Measurements from ENCODE around the gene HOXA11. TPM values are rescaled to one million over a fixed set of nuclear protein-coding genes. Genes with fewer than 3 reads are reported as not detected.
A peak's percentile ranks its signal among the peaks of the same experiment; 100 is the strongest.

Gene HOXA11
- total RNA-seq, 2 experiments from 2014 or later, result not detected

DNA sequence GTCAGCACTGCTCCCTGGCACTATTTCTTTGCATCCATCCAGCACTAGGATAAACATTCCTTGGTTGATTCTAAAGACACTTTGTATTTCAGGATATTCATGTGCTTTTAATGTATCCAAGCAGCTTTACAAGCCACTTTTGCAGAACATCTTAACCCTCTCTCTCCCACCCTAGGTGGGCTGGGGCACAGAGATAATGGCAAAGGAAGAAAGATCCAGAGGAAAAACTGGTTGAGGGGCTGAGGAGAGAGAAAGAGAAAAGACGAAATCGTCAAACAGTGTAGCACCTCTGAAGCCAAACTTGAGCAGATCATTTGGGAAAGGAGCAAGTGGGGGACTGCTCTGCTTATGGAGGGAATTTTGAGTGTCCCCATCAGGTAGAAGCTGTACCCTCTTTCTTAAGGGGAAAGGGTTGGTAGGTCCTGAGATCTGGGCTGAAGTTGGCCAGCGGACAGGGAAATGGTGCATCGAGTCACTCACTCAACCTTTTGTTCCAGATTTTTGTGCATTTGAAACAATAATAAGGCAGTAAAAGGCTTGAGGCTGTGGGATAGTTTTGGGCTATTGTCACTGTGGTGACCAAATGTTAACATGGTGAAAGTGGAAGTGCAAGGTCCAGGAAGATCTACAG is 19.0 kb upstream of the HOXA11 start:
- H3K27me3 Mint-ChIP-seq (ENCODE audit: low read depth), result peaks cover 81% of the 10 kb centered on the region
- intact Hi-C loops (cut with micrococcal nuclease), result loop anchor here (1.0 to 5.0 kb wide), 2 partner anchors 9 to 37 kb away; partner anchors contain the start of gene HOXA9
- no peak for DNase-seq
- H3K27ac Mint-ChIP-seq, result no peak overlapping the region
- no peaks in the 10 kb centered on the region for H3K36me3 Mint-ChIP-seq (ENCODE audit: low read depth)
- H3K4me3 Mint-ChIP-seq, result no peak overlapping the region
- H3K4me1 Mint-ChIP-seq (ENCODE audit: low read depth), result peaks cover 39% of the 10 kb centered on the region
- CTCF ChIA-PET, result interaction anchor here (0.9 to 1.0 kb wide), 3 partner anchors 8 to 373 kb away, joined by 3 to 4 read pairs (median 3); no protein-coding TSS in a partner anchor
- H3K9me3 Mint-ChIP-seq, result no peaks in the 10 kb centered on the region

DNA sequence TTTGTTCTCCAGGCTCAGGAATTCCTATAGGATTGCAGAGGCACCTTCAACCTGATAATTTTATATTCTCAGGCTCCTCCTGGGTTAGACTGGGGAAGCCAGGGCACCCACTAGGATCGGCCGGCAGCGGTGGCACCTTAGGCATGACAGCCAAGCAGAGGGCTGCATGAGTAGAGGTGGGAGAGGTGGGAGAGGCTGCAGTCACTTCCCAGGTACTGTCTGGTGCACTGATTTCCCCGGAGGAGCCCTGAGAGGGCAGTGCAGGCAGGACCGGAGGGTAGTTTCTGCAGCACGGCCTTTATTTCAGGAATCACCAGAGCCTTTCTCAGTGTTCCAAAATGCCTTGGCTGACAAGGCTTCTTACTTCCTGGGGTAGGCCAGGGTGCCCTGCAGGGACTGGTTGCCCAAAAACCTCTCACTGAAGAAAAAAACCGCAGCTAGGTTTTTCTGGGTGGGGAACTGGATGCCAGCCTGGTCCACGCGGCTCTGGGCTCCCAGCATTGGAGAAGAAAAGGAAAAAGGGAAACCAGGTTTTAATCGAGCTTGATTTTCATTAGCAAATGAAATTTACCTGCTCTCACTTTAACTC is 18.4 kb upstream of the HOXA11 start:
- peaks cover 81% of the 10 kb centered on the region for H3K27me3 Mint-ChIP-seq (ENCODE audit: low read depth)
- DNase-seq, result no peak
- CTCF ChIA-PET, result interaction anchor here (0.9 to 1.2 kb wide), 2 partner anchors 52 to 373 kb away, joined by 3 read pairs; no protein-coding TSS in a partner anchor
- no peaks in the 10 kb centered on the region for H3K9me3 Mint-ChIP-seq
- H3K36me3 Mint-ChIP-seq (ENCODE audit: low read depth), result no peaks in the 10 kb centered on the region
- peaks cover 43% of the 10 kb centered on the region for H3K4me1 Mint-ChIP-seq (ENCODE audit: low read depth)
- H3K27ac Mint-ChIP-seq, result no peak overlapping the region
- H3K4me3 Mint-ChIP-seq, result no peak overlapping the region
- intact Hi-C loops (cut with micrococcal nuclease), result loop anchor here (1.0 to 5.0 kb wide), 2 partner anchors 8 to 36 kb away; partner anchors contain the start of gene HOXA9

DNA sequence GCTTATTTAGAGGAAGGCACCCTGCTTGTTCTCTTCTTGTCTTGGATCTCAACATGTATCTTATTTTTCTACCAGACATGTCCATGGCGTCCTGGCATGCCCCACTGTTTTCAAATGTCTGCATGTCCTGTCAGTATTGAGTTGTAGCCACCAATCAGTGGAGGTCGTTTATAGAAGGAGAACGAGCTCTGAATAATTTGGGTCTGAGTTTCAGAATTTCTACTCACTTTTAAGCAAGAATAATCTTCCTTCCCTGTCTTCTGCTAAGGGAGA is 17.8 kb upstream of the HOXA11 start:
- no peak overlapping the region for H3K4me3 Mint-ChIP-seq
- CTCF ChIA-PET, result interaction anchor here (0.6 to 1.2 kb wide), 2 partner anchors 40 to 52 kb away, joined by 3 read pairs; no protein-coding TSS in a partner anchor
- H3K4me1 Mint-ChIP-seq (ENCODE audit: low read depth), result peaks cover 46% of the 10 kb centered on the region

DNA sequence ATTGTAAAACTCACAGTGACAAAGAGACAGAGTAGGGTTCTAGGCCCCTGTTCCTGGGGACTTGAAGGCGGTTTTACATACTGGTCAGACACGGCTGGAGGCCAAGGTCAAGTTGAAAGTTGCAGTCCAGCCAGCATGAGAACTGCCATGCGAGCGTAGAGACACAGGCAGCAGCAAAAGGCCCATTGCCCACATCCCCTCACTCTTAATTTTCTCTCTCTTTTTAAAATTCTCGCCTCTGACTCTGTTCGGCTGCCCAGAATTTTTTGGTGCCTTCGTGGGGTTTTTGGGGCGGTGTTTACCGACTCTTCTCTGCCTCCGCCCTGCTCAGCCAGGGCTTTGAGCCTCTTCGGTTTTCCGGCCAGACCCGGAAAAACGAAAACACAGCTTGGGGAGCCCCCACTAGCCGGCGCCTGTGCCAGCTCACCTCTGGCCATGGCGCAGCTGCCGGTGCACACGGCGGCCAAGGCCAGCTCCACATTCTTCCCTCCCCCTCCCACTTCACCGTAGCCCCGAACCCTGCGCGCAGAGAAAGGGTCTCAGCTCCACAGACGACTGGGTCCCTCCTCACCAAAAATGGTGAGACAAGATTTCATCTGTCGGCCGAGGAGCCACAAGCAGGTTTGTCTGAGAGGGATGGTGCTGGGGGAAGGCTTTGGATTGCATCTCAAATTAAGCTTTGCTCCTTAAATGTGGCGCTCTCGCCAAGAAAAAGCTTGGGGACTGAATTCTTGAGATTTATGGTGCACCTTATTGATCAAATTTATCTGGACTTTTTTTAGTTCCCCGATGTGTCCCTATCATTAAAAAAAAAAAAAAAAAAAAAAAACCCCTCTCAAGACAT is 17.2 kb upstream of the HOXA11 start:
- intact Hi-C loops (cut with micrococcal nuclease), result loop anchor here (5.0 kb wide), 1 partner anchor 35 kb away; the partner anchor contains the start of gene HOXA9
- Mint-ChIP-seq H3K9me3 (no peaks in the 10 kb centered on the region), H3K4me1 (ENCODE audit: low read depth) (peaks cover 46% of the 10 kb centered on the region), H3K27me3 (ENCODE audit: low read depth) (peaks cover 85% of the 10 kb centered on the region), H3K36me3 (ENCODE audit: low read depth) (no peaks in the 10 kb centered on the region), H3K27ac (no peak overlapping the region), H3K4me3 (no peak overlapping the region)
- no peak for DNase-seq
- CTCF ChIA-PET, result interaction anchor here (0.6 to 1.2 kb wide), 2 partner anchors 40 to 51 kb away, joined by 3 read pairs; no protein-coding TSS in a partner anchor

More for the DNA sequence above, 17.8 kb upstream of the HOXA11 start:
- Mint-ChIP-seq H3K36me3 (ENCODE audit: low read depth) (no peaks in the 10 kb centered on the region), H3K9me3 (no peaks in the 10 kb centered on the region), H3K27me3 (ENCODE audit: low read depth) (peaks cover 85% of the 10 kb centered on the region), H3K27ac (no peak overlapping the region)
- intact Hi-C loops (cut with micrococcal nuclease), result loop anchor here (1.0 to 5.0 kb wide), 2 partner anchors 7 to 35 kb away; partner anchors contain the start of gene HOXA9
- DNase-seq, result no peak

DNA sequence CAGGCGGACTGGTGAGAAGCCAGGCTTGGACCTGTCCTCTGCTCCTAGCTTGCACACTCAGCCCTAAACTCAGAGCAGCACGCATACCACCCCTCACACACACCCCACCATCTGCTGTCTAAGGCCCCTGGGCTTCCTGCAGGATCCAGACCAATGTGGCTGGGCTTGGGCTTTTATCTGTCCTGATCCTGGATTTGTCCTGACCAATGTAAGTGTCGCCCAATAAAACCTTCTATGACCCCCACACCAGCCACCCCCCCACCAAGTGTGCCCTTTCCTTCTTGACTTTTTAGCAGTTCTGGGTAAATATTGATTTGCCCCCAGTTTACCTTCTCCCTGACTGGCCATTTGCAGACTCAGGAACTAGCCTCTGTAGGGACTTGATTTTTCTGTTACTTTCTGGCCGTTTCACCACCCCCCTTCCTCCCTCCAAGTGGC is 16.6 kb upstream of the HOXA11 start:
- H3K27me3 Mint-ChIP-seq (ENCODE audit: low read depth), result peaks cover 83% of the 10 kb centered on the region
- H3K27ac Mint-ChIP-seq, result no peak overlapping the region
- no peak for DNase-seq
- H3K4me1 Mint-ChIP-seq (ENCODE audit: low read depth), result peaks cover 46% of the 10 kb centered on the region
- intact Hi-C loops (cut with micrococcal nuclease), result loop anchor here (5.0 kb wide), 1 partner anchor 34 kb away; the partner anchor contains the start of gene HOXA9
- no peak overlapping the region for H3K4me3 Mint-ChIP-seq
- H3K9me3 Mint-ChIP-seq, result no peaks in the 10 kb centered on the region
- H3K36me3 Mint-ChIP-seq (ENCODE audit: low read depth), result no peaks in the 10 kb centered on the region
- CTCF ChIA-PET, result no interaction called here

DNA sequence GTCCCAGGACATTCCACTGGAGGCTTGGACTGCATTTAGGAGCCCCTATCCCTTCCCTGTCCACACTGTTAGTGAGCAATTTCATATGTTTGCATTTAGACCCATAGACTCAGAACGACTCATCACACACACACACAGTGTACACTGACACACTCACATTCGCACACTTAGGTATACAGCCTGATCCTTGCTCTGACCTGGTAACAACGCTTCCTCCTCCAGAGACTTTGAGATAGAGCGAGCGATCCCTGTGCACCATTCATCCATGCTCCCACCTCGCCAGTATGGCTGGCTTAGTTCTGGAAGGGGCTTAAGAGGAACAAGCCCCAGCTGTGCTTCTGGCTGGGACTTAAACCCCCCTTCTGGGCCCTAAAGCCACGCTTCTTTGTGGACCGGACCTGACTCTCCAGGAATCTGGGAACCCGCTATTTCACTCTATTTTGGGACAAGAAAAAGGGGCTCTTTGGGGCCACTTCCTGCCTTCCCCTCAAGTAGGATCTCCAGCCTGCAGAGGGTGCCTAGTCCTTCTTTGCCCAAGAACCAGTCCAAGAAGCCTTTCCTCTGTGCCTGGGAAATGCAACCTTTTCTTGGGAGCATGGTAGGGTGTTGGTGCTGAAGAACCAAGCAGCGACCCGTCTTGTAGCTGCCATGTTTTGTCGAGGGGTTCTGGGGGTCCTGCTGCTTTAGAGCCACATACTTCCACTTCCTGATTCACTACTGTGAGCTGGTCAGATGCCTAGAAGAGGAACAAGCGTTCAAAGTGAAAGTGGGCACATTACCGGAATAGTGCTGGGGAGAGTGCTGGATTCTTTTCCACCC is 15.9 kb upstream of the HOXA11 start:
- Mint-ChIP-seq H3K27me3 (ENCODE audit: low read depth) (peaks cover 81% of the 10 kb centered on the region), H3K36me3 (ENCODE audit: low read depth) (no peaks in the 10 kb centered on the region), H3K9me3 (no peaks in the 10 kb centered on the region), H3K4me1 (ENCODE audit: low read depth) (peaks cover 44% of the 10 kb centered on the region), H3K4me3 (peak overlapping the region; percentile 57), H3K27ac (no peak overlapping the region)
- DNase-seq, result no peak
- CTCF ChIA-PET, result interaction anchor here (1.0 to 1.7 kb wide), 2 partner anchors 14 to 584 kb away, joined by 3 read pairs; no protein-coding TSS in a partner anchor
- intact Hi-C loops (cut with micrococcal nuclease), result loop anchor here (5.0 kb wide), 1 partner anchor 34 kb away; the partner anchor contains the start of gene HOXA9

DNA sequence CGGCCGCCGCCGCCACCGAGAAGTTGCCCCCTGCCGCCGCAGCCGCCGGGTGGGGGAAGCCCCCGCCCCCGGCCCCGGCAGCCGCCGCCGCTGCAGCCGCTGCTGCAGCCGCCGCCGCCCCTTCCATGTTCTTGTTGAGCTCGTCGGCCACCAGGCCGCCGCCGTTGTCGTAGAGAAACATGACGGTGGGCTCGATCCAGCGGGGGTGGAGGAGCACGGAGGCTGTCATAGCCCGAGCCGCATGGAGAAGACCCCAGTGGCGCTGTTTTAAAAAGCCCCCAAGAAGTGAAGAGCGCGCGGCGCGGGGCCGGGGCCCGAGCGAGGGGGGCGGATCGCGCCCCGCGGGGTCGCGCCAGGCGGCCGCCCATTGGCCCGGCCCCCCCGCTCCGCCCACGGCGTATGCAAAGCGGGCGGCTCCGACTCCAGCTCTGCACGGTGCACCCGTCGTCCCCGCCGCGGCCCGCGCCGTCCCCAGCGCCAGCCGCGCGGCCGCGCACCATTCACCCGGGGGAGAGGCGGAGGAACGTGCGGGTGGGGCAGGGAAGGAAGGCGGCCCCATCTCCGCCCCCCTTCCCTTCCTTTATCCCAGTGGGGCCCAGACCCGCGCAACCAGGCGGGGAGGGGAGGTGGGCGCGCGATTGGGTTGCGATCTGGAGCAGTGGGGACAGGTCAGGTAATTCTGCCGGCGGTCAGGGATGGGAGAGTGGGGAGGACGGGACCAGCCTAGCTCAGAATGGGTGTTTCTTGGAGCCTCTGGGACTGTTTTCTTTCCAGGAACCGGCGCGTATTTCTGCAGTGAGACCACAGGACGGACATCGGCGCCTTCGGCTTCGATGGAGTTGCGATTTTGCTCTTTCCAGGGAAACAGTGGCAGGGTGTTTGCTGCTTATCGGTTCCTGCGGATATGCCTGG is 15.1 kb upstream of the HOXA11 start, which contains the start of gene HOXA13:
Gene HOXA13 (minus strand): TSS at position 243 of the 912 bp plus-strand sequence. CDS start 14 bp downstream, at position 229.
- no peak for DNase-seq
- Mint-ChIP-seq H3K4me1 (ENCODE audit: low read depth) (peaks cover 38% of the 10 kb centered on the region), H3K27ac (no peak within 1 kb of the TSS), H3K27me3 (ENCODE audit: low read depth) (peaks cover 79% of the 10 kb centered on the region), H3K36me3 (ENCODE audit: low read depth) (no peaks in the 10 kb centered on the region), H3K4me3 (peak within 1 kb of the TSS; percentile 70), H3K9me3 (no peaks in the 10 kb centered on the region)
- CTCF ChIA-PET, result interaction anchor here (1.0 to 1.7 kb wide), 3 partner anchors 13 to 585 kb away, joined by 3 read pairs; no protein-coding TSS in a partner anchor
- intact Hi-C loops (cut with micrococcal nuclease), result loop anchor here (5.0 kb wide), 1 partner anchor 33 kb away; the partner anchor contains the start of gene HOXA9

DNA sequence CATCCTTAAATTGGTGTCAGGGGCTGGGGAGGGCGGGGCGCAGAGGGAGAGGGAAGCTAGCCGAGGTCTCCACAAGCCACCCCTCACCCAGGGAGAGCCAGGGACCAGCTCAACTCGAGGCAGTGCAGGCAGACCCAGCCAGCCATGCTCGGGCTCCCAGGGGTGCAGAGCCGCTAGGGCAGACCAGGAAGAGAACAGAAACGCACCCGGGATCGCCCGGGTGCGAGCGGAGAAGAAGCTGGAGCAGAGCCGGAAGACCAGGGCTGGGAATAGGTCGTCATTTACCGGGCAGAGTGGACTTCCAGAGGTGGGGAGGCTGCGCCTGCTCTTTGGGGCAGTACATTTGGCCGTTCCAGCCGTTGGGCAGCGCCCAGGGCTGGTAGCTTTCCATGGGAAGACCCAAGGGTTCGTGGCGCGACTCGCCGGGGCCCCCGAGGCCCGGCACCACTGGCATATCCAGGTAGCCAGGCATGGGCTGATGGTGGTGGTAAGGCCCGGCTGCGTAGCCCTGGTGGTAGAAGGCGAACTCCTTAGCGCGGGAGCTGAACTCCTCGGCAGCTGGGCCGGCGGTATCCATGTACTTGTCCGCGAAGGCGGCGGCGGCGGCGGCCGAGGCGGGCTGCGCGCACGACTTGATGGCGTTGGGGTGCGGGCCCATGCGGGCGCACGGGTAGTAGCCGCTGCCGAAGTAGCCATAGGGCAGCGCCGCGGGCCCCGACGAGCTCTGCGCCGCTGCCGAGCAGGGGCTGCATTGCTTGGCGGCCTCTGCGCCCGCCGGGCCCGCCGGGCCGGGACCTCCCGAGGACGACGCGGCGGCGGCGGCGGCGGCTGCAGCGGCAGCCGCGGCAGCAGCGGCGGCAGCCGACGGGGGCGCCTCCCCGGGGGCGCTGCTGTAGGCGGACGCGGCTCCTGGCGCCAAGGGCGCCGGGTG is 14.1 kb upstream of the HOXA11 start:
- no peak overlapping the region for H3K27ac Mint-ChIP-seq
- CTCF ChIA-PET, result interaction anchor here (0.6 to 1.7 kb wide), 6 partner anchors 12 to 723 kb away, joined by 3 read pairs; no protein-coding TSS in a partner anchor
- intact Hi-C loops (cut with micrococcal nuclease), result no loop called here
- DNase-seq, result no peak
- no peaks in the 10 kb centered on the region for H3K36me3 Mint-ChIP-seq (ENCODE audit: low read depth)
- peaks cover 34% of the 10 kb centered on the region for H3K4me1 Mint-ChIP-seq (ENCODE audit: low read depth)
- H3K4me3 Mint-ChIP-seq, result peak overlapping the region; percentile 58
- no peaks in the 10 kb centered on the region for H3K9me3 Mint-ChIP-seq
- H3K27me3 Mint-ChIP-seq (ENCODE audit: low read depth), result peaks cover 78% of the 10 kb centered on the region

DNA sequence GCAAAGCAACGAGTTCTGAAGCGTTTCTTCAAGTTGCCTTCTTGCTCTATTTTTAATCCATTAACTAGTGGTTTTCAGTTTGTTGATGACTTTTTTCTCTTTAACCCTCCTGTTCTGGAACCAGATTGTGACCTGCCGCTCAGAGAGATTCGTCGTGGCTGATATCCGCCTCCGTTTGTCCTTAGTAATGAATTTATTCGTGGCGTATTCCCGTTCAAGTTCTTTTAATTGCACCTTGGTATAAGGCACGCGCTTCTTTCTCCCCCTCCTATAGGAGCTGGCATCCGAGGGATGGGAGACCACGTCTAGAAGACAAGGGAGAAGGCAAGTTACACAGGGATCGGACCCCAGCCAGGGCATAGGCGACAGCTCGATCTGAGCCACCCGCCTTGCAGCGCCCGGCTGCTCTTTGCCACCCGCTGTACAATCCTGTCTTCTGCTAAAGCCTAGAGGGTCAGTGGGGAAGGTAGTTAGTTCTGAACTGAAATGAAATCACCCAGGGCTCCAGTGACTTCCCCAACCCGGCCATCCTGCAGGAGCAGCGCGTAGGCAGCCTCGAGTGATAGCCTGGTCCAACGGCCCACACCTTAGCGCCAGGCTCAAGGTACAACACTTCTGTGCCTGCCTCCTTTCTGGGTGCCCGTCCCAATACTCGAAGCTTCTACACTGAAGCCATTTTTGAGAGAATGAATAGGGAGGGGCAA is 13.3 kb upstream of the HOXA11 start:
- CTCF ChIA-PET, result interaction anchor here (0.6 to 1.4 kb wide), 5 partner anchors 12 to 203 kb away, joined by 3 read pairs; no protein-coding TSS in a partner anchor
- no peak overlapping the region for H3K27ac Mint-ChIP-seq
- H3K27me3 Mint-ChIP-seq (ENCODE audit: low read depth), result peaks cover 80% of the 10 kb centered on the region
- peaks cover 39% of the 10 kb centered on the region for H3K4me1 Mint-ChIP-seq (ENCODE audit: low read depth)
- H3K36me3 Mint-ChIP-seq (ENCODE audit: low read depth), result no peaks in the 10 kb centered on the region
- intact Hi-C loops (cut with micrococcal nuclease), result no loop called here
- DNase-seq, result no peak
- H3K4me3 Mint-ChIP-seq, result no peak overlapping the region
- no peaks in the 10 kb centered on the region for H3K9me3 Mint-ChIP-seq

All from activated naive CD4-positive, alpha-beta T cell treated with anti-CD3 and anti-CD28 coated beads for 36 hours (primary cell).